H9 (cell line): ENCODE data around the gene RHOJ. TPM values are rescaled to one million over a fixed set of nuclear protein-coding genes. Genes with fewer than 3 reads are reported as not detected.

Source experiments
- DNase-seq: peaks from one replicate; pipeline ENCODE4 v3.0.0-alpha.2; 2017
- H2AFZ ChIP-seq: one replicate; pipeline ENCODE4 v1.6.1; 2013; ENCODE audit warnings: mild to moderate bottlenecking, low read length, control low read depth, moderate library complexity
- H2AK5ac ChIP-seq: 2 replicates; pipeline ENCODE4 v1.6.1; 2013; ENCODE audit warnings: low read length, control low read depth, mixed read lengths; ENCODE audit not compliant: insufficient read length
- H2BK120ac ChIP-seq: one replicate; pipeline ENCODE4 v1.6.1; 2013; ENCODE audit warnings: low read depth, mild to moderate bottlenecking, low read length, control low read depth, inconsistent platforms; ENCODE audit not compliant: poor library complexity, severe bottlenecking
- H2BK12ac ChIP-seq: 2 replicates; pipeline ENCODE4 v1.6.1; 2013; ENCODE audit warnings: low read length, control low read depth, mixed read lengths, low read depth; ENCODE audit not compliant: insufficient read length
- H2BK15ac ChIP-seq: 2 replicates; pipeline ENCODE4 v1.6.1; 2013; ENCODE audit warnings: low read depth, low read length, control low read depth
- H2BK20ac ChIP-seq: one replicate; pipeline ENCODE4 v1.6.1; 2013; ENCODE audit warnings: low read depth, mild to moderate bottlenecking, low read length, control low read depth, inconsistent platforms; ENCODE audit not compliant: poor library complexity, severe bottlenecking
- H2BK5ac ChIP-seq: 2 replicates; pipeline ENCODE4 v1.6.1; 2013; ENCODE audit warnings: low read length, control low read depth, mixed read lengths; ENCODE audit not compliant: insufficient read length
- H3K14ac ChIP-seq: 2 replicates; pipeline ENCODE4 v1.6.1; 2013; ENCODE audit warnings: low read length, control low read depth; ENCODE audit not compliant: insufficient read depth
- H3K18ac ChIP-seq: 2 replicates; pipeline ENCODE4 v1.6.1; 2013; ENCODE audit warnings: low read depth, mild to moderate bottlenecking, mixed read lengths, low read length, control low read depth; ENCODE audit not compliant: insufficient read length
- H3K23ac ChIP-seq: 2 replicates; pipeline ENCODE4 v1.6.1; 2013; ENCODE audit warnings: low read length, control low read depth, mixed read lengths, low read depth; ENCODE audit not compliant: insufficient read length
- H3K23me2 ChIP-seq: 2 replicates; pipeline ENCODE4 v1.6.1; 2013; ENCODE audit warnings: low read depth, mild to moderate bottlenecking, mixed read lengths, low read length, control low read depth; ENCODE audit not compliant: insufficient read length, poor library complexity, severe bottlenecking
- H3K27ac ChIP-seq: 2 replicates; pipeline ENCODE4 v1.5.1; 2013; ENCODE audit warnings: low read length, control low read depth, mixed read lengths, low read depth; ENCODE audit not compliant: insufficient read length
- H3K27me3 ChIP-seq: 2 replicates; pipeline ENCODE4 v1.6.1; 2013; ENCODE audit warnings: low read length, control low read depth, inconsistent platforms; ENCODE audit not compliant: insufficient read depth
- H3K4ac ChIP-seq: 2 replicates; pipeline ENCODE4 v1.6.1; 2013; ENCODE audit warnings: low read depth, mild to moderate bottlenecking, control low read depth, inconsistent platforms, low read length, moderate library complexity
- H3K4me1 ChIP-seq: 2 replicates; pipeline ENCODE4 v1.6.1; 2013; ENCODE audit warnings: low read length, control low read depth, inconsistent platforms; ENCODE audit not compliant: insufficient read depth
- H3K4me2 ChIP-seq: 2 replicates; pipeline ENCODE4 v1.6.1; 2013; ENCODE audit warnings: low read length, control low read depth, mixed read lengths; ENCODE audit not compliant: insufficient read length, insufficient read depth
- H3K56ac ChIP-seq: 2 replicates; pipeline ENCODE4 v1.6.1; 2013; ENCODE audit warnings: low read depth, mild to moderate bottlenecking, mixed read lengths, low read length, control low read depth; ENCODE audit not compliant: insufficient read length
- H3K79me1 ChIP-seq: 2 replicates; pipeline ENCODE4 v1.6.1; 2013; ENCODE audit warnings: low read depth, mild to moderate bottlenecking, moderate library complexity, low read length, control low read depth, inconsistent platforms; ENCODE audit not compliant: insufficient read depth, poor library complexity, severe bottlenecking
- H3K79me2 ChIP-seq: 2 replicates; pipeline ENCODE4 v1.6.1; 2013; ENCODE audit warnings: low read length, control low read depth, inconsistent platforms; ENCODE audit not compliant: insufficient read depth
- H3K9ac ChIP-seq: 2 replicates; pipeline ENCODE4 v1.6.1; 2013; ENCODE audit warnings: low read length, control low read depth, mixed read lengths; ENCODE audit not compliant: insufficient read length; ENCODE audit errors: extremely low read depth
- H3K9me3 ChIP-seq: one replicate; pipeline ENCODE4 v1.6.1; 2013; ENCODE audit warnings: low read depth, low read length, inconsistent platforms; ENCODE audit not compliant: control insufficient read depth
- H3T11ph ChIP-seq: one replicate; pipeline ENCODE4 v1.6.1; 2013; ENCODE audit warnings: mild to moderate bottlenecking, low read length, control low read depth, inconsistent platforms
- H4K20me1 ChIP-seq: one replicate; pipeline ENCODE4 v1.6.1; 2013; ENCODE audit not compliant: control insufficient read depth, insufficient read length, insufficient read depth
- H4K5ac ChIP-seq: 2 replicates; pipeline ENCODE4 v1.6.1; 2013; ENCODE audit warnings: low read depth, mild to moderate bottlenecking, mixed read lengths, low read length, control low read depth; ENCODE audit not compliant: insufficient read length
- H4K8ac ChIP-seq: replicated peaks from 2 replicates; pipeline ENCODE4 v1.6.1; 2013; ENCODE audit warnings: low read length, control low read depth, mixed read lengths, low read depth; ENCODE audit not compliant: insufficient read length
- H4K91ac ChIP-seq: 2 replicates; pipeline ENCODE4 v1.6.1; 2013; ENCODE audit warnings: low read depth, mild to moderate bottlenecking, moderate library complexity, mixed read lengths, low read length, control low read depth; ENCODE audit not compliant: insufficient read length
- H3K27ac Mint-ChIP-seq, 3 experiments: 2 replicates in 2 of 3; 3 replicates in 1 of 3; pipeline ENCODE4 v1.8.0; 2020 to 2021; ENCODE audit warnings: mixed read lengths in 3 of 3, mild to moderate bottlenecking in 1 of 3, moderate library complexity in 1 of 3
- H3K27me3 Mint-ChIP-seq: 2 replicates; pipeline ENCODE4 v1.8.0; 2021; ENCODE audit warnings: low read depth, mild to moderate bottlenecking, moderate library complexity, mixed read lengths
- H3K36me3 Mint-ChIP-seq, 3 experiments: 2 replicates in 2 of 3; 3 replicates in 1 of 3; pipeline ENCODE4 v1.8.0; 2020 to 2021; ENCODE audit warnings: low read depth in 3 of 3, mixed read lengths in 3 of 3; ENCODE audit not compliant: insufficient read depth in 1 of 3
- H3K4me1 Mint-ChIP-seq, 2 experiments: 2 replicates each; pipeline ENCODE4 v1.8.0; 2020; ENCODE audit warnings: mixed read lengths in 2 of 2
- H3K4me3 Mint-ChIP-seq, 2 experiments: 2 replicates in 1 of 2; 3 replicates in 1 of 2; pipeline ENCODE4 v1.8.0; 2020 to 2021; ENCODE audit warnings: mild to moderate bottlenecking in 2 of 2, mixed read lengths in 2 of 2, moderate library complexity in 1 of 2
- H3K9me3 Mint-ChIP-seq, 2 experiments: 2 replicates in 1 of 2; 3 replicates in 1 of 2; pipeline ENCODE4 v1.8.0; 2020; ENCODE audit warnings: mild to moderate bottlenecking in 2 of 2, mixed read lengths in 2 of 2, moderate library complexity in 1 of 2
- CTCF ChIP-seq: fragments of 200-600 bp; sonication (generic); conservative IDR thresholded peaks from 3 replicates; pipeline ENCODE4 v1.8.0; 2021; ENCODE audit warnings: antibody characterized with exemption, mild to moderate bottlenecking
- WGBS: extraction: QIAGEN DNeasy Blood & Tissue Kit; methylation state at CpG from one replicate; pipeline ENCODE4 v1.1.7; 2013; ENCODE audit warnings: missing lambda C conversion rate, low lambda C conversion rate, mixed read lengths; ENCODE audit not compliant: insufficient read length; ENCODE audit errors: extremely low coverage; 5-methylcytosine and 5-hydroxymethylcytosine counted together
- total RNA-seq: library from RNA; stranded (reverse); gene quantifications from 2 replicates; pipeline ENCODE4 v1.2.1, GENCODE V29; 2021

Gene RHOJ
- total RNA-seq, 1 experiment from 2014 or later: not detected

GRCh38 chr14:63178912-63179311 is 25.3 kb upstream of the RHOJ start:
- no peak overlapping the region for H4K8ac ChIP-seq
- no peak overlapping the region for H2BK20ac ChIP-seq
- H2BK5ac ChIP-seq: no peak overlapping the region
- DNase-seq: no peak
- H3K4ac ChIP-seq: no peak overlapping the region
- no peaks in the 10 kb centered on the region for H3K79me2 ChIP-seq
- no peak overlapping the region for H2BK15ac ChIP-seq
- H3K9ac ChIP-seq: no peak overlapping the region
- no peaks in the 10 kb centered on the region for H3K4me1 ChIP-seq
- no peak overlapping the region for H3K27ac ChIP-seq
- H4K5ac ChIP-seq: no peak overlapping the region
- no peak overlapping the region for H4K91ac ChIP-seq
- TF ChIP-seq CTCF: no peak
- H2BK120ac ChIP-seq: no peak overlapping the region
- H2AFZ ChIP-seq: no peak overlapping the region
- H3K56ac ChIP-seq: no peak overlapping the region
- no peak overlapping the region for H3K4me3 Mint-ChIP-seq
- H3K14ac ChIP-seq: no peak overlapping the region
- H3K4me1 Mint-ChIP-seq: peaks cover 0 to 4% of the 10 kb centered on the region in 2 experiments; a peak in 1 of 4 replicates
- WGBS: no CpG with 5 or more reads among the region's 3 CpGs
- no peak overlapping the region for H2AK5ac ChIP-seq
- H3K23me2 ChIP-seq: no peaks in the 10 kb centered on the region
- H3K9me3 ChIP-seq: no peaks in the 10 kb centered on the region
- H3K36me3 Mint-ChIP-seq: no peaks in the 10 kb centered on the region
- no peaks in the 10 kb centered on the region for H3K9me3 Mint-ChIP-seq
- H3K27ac Mint-ChIP-seq: no peak overlapping the region; a peak in 1 of 7 replicates
- H3K4me2 ChIP-seq: no peak overlapping the region
- H4K20me1 ChIP-seq: no peaks in the 10 kb centered on the region
- H2BK12ac ChIP-seq: no peak overlapping the region
- no peaks in the 10 kb centered on the region for H3K79me1 ChIP-seq
- H3K27me3 Mint-ChIP-seq: no peaks in the 10 kb centered on the region
- no peak overlapping the region for H3K23ac ChIP-seq
- no peak overlapping the region for H3K18ac ChIP-seq
- H3K27me3 ChIP-seq: no peaks in the 10 kb centered on the region
- H3T11ph ChIP-seq: no peak overlapping the region
